Activated T-cell treated with anti-CD3 and anti-CD28 coated beads, Interleukin-2, amount 50 U/mL, for 48 hours (primary cell): ENCODE data around the gene LUM.
"Not testable (repeated sequence)": the region's sequence is repeated elsewhere in the genome, so short reads cannot be mapped to it uniquely, and the experiment has no call there.

Source experiments
- DNase-seq, 2 experiments: peaks; one replicate each; pipeline ENCODE4 v3.0.0-alpha.2; 2020

The LUM gene

DNA sequence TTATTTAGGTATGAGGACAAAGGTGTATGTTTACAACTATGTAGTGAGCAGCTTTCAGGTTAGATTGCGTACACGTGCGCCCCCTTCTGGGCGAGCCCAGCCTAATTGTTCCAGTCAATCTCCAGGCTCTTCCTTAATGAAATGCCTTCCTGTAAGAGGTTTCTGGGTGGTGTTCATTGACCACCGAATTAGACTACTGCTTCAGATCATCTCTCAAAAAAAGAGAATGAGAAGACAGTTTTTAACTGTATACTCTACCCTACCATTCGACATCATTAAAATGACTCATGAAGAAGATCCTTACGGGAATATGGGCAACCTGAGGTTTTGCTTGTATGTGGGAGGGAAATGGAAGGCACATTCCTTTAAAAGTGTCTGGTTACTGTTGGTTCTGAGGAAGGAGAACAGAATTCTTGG is 2.1 kb downstream of the LUM start:
- DNase-seq, result peak; percentile 71 to 73

DNA sequence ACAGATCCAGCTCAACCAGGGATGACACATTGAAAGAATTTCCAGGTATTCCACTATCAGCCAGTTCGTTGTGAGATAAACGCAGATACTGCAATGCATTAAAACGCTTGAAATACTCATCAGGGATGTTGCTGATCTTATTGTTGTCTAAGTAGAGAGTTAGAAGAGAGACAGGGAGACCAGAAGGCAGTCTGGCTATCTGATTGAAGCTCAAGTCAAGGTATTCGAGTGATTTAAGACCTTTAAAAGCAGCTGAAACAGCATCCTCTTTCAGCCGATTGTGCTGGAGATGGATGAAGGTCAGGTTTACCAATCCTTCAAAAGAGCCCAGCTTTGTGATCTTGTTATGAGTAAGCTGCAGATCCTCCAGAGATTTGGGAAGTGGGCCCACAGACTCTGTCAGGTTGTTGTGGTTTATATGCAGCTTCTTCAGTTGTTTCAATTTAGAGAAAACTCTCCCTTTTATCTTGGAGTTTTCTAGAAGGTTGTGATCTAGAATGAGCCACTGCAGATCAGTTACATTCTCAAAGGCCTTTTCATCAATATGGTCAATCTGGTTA is 3.0 kb downstream of the LUM start:
- no peak for DNase-seq

DNA sequence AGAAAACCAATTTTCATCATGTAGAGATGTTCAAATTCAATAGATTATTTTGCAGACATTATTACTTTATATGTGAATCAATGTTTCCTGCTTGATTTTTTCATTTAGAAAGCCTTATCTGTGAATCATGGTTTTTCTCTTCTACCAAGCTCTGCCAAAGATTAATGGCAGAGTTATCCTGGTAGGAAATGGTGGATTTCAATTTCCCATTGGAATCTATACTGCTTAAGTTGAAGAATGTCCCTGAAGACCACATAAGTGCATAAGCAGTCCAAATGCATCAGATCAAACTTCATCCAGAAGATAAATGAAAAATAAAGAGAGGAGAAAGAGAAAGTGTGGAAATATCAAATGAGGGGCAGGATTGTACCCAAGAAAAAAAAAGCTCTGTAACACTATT is 5.0 kb downstream of the LUM start:
- DNase-seq, result no peak

DNA sequence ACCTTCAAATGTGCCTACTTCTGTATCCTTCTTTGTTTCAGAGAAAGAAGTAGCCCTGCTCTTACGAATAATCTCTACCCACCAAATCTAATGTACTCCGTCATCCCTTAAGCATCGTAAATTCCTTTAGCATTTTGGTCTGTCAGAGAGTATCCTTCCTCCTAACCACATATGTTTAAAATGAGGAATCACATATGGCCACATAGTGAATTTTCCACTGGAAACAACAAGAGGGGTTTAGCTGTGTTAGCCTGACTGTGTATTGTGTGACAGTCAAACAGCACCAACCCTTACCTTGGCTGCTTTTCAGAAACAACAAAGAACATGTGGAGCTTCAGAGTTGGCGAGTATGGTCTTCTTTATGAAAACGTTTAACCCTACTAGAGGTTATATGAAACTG is 5.5 kb downstream of the LUM start:
- DNase-seq, result no peak

DNA sequence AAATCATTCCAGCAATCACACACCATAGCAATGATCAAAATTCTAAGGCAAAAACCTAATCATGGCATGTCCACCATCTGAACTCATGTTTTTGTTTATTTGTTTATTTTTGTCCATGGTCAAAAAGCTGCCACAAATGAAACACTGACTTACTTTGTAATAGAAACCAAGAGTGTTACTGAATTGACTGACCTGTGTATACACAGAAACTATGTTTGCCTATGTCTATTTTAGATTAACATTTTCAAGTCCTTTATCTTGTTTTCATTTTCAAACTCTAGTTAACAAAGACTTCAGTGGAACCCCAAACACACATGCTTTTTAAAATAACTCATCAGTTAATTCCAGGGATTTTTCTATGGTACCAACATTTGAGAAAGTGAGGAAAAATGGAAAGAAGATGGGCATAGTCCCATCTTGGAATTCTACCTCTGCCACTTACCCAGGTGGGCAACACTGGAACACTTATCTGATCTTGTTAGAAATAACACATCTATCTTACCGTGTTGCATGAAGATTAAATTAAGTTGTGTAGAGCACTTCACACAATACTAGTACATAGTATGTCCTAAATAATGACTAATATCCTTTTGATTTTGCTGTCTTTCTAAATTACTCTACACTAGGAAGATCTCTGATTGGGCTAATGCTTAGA is 6.4 kb downstream of the LUM start:
- no peak for DNase-seq

DNA sequence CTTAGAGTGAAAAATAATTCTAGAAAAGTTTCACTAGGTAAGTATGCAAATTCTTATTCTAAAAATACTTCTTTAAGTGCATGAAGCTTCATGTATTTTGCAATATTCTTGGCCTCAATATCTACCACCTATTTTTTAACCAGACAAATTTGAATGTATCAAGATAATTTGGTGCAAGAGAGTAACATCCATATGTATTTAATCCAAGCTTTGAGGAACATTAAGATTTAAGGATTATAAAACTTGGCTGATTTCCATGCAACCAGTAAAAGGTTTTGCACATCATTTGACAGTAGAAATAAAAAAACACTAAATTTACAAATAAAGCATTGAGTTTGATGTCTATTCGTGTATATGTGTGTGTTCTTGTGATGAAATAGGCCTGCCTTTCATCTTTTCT is 7.7 kb downstream of the LUM start:
- no peak for DNase-seq

DNA sequence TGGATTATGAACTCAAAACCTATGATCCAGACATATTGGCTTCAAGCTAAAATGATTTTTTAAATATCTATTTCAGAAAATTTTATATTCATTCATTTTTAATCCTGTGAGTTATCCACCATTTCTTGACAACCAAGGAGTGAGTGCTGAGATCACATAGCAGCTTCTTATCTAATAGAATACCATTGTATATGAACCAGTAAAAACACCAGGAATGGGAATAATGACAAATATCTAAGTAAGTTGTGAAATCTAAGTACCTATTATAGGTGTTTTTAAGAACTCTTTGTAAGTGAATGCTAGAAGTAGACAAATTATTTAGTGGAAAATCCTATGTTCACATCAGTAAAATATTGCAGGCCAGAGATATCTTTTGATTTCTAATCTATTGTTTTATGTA is 8.2 kb downstream of the LUM start:
- no peak for DNase-seq

DNA sequence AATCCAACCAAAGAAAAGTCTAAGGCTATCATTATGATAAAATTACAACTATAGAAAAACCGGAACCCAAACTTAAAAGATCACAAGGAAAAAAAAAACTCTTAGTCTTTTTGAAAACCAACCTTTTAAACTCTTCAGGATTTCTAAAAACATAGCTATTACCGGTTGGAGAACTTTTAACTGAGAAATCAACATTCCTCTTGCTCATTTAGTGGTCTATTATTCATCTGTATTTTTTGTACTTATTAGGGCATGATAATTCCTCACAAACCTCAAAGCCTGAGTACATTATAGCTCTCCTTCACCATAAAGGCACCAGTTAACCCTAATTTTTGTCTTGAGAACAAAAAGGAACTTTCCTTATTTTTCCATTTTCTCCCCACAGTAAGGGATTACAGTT is 10.4 kb downstream of the LUM start:
- DNase-seq, result no peak

DNA sequence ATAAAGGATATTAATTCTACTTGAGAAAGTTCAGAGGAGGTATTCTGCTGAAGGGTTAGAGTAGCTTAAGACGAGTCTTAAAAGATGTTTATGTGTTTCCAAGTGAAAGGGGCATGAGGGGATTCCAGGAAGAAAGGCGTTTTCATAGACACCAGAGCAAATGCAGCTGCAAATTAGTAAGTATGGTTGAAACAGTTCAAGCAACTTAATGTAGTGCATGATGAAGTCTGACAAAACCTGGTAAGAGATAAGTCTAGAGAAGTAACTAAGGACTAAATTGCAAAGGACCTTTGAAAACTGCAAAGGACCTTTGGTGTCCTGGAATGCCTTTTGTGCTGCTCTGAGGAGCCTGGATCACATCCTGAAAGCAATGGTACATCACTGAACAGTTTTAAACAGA is 11.5 kb downstream of the LUM start:
- DNase-seq, result no peak

DNA sequence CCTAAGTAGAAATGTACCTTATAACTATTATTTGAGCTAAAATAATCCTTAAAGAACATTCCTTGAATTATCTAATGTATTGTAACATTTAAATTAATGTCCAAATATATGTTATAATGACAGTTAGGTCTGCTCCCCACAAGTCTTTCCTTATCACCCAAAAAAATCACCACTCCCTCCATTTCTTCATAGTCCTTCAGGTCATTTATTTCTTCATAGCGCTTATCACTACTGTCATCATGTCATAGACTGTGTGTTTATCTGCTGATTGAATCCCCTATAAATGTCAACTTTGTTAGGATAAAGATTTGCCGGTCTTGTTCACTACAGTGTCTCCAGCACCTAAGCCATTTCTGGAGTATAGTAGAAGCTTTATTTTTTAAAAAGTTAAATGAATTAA is 12.0 kb downstream of the LUM start:
- no peak for DNase-seq

DNA sequence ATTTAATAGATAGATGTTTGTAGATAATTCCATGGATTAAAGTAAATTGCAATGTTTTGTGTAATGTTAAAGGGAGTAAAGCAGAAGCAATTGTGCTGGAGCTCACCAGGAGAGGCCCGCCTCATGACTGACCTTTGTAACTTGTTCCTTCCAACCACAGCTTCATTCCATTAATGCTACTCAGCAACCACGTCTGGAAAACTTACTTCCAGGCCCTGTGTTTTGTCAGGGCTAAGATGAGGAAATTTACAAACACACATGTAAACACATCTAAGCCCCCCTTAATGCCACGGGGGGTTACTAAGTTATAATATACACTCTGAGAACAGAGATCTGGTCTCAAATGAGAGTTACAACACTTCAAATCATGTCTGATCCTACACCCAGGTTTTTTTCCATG is 12.4 kb downstream of the LUM start:
- no peak for DNase-seq

DNA sequence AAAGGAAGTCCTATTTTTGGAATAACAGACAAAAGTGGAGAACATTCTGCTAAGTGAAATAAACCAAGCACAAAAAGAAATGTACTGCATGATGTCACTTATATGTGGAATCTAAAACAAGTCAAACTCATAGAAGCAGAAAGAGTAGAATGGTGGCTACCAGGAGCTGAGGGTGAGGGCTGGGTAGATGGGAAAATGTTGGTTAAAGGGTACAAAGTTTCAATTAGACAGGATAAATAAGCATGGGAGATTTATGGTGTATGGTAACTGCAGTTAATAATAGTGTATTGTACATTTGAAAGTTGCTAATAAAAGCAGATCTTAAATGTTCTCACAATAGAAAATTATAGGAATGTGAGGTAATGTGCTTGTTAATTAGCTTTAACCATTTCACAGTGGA is 12.8 kb downstream of the LUM start:
- no peak for DNase-seq

DNA sequence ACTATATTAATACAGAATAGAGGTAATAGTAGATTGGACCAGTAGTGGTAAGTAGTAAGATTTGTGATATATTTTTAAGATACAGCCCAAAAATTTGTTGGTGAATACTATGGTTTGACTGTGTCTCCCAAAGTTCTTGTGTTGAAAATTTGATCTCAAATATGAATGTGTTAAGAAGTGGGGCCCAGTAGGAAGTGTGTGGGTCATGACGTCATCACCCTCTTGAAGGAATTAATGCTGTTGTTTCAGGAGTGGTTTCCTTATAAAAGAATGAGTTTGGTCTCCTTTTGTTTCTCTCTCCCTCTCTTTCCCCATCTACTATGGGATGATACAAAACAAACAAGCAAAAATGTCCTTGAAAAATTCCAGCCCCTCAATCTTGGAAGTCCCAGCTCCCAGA is 16.3 kb downstream of the LUM start:
- no peak for DNase-seq

DNA sequence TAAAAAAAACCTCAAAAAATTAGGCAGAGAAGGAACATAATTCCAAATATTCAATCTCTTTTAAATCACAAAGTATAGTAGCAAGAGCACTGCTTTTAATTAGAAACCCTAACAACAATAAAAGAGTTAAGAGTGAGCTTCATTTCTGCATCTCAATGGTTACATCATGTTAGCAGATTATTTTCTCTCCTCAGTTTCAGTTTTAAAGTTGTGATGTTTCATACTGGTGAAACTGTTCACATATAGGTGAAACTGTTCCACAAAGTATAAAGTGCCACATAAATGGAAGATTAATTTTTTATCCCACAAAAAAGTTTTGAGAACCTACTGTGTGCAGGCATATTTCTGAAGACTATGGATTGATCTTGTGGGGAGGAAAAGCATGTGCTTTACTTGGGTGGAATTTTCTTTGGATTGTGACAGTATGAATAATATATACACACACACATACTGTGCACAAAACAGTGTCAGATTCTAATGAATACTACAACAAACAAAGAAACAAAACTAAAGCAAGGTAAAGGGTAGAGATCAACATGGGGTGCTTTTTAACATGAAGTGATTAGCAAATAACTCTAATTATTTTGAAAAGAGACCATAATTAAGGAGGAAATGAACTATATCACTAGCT is 17.1 kb downstream of the LUM start:
- DNase-seq, result no peak

DNA sequence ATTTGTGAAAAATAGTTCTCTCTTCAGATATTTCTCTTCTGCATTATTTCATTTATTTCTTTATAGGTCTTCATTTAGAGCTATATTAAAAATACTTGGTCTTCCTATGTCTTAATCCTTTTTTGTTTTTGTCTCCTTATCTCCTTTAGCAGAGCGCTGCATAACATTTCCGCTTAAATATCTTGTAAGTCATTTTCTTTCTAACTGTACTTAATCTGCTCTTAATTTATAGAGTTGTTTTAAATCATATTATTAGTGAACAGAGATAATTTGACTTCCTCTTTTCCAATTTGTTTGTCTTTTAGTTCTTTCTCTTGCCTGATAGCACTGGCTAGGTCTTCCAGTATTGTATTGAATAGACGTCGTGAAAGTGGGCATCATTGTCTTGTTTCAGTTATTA is 18.0 kb downstream of the LUM start:
- no peak for DNase-seq

DNA sequence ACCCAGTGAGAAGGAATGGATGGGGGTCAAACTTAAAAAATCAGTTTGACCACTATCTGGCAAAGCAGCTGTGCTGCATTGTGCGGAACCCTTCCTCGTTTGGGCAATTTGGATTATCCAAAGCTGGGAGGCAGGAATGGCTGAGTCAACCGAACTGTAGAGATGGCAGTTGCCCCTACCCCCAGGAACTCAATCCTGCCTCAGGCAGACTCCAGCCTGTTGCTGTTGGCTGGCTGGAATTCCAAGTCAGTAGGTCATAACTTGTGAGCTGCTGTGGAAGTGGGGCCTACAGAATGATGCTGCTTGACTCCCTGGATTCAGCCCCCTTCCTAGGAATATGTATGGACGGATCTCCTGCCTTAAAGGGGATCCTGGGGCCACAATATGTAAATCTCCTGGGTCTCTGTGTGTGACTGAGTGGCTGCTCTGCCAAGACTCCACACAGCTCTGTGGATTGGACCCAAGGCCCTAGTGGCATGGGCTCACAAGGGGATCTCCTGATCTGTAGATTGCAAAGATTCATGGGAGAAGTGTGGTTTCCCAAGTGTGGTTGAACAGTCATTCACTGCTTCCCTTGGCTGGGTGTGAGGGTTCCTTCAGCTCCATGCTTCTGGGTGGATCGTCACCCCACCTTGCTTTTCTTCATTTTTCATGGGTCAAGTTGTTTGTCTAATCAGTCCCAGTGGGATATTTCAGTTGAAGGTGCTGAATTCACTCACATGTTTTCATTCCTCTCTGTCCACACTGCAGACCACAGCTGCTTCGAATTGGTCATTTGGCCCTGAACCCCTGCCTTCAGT is 19.2 kb downstream of the LUM start:
- DNase-seq, result no peak

DNA sequence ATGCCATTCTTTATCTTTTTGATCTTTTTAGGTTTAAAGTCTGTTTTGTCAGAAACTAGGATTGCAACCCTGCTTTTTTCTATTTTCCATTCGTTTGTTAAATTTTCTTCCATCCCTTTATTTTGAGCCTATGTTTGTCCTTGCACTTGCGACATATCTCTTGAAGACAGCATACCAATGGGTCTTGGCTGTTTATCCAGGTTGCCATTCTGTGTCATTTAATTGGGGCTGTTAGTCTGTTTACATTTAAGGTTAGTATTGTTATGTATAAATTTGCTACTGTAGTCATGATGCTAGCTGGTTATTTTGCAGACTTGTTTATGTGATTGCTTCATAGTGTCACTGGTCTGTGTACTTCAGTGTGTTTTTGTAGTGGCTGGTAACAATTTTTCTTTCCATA is 21.3 kb downstream of the LUM start:
- not testable (repeated sequence) for DNase-seq

DNA sequence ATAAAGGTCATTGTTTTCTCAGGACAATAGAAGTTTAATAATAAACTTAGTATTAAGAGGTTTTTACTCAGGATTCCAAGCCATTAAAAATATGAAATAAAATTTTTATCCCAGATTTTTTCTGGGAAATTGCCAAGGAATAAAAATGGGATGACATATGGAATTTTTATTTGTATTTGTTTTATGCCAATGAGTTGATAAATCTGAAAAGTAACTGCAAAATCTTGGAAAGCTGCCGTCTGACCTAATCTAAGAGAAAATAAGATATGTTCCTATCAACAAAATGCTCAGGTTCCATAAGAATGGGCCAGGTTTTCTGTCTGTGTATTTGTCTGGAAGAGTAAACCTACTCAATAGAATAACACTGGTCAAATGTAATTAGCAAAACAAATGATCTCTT is 31.3 kb downstream of the LUM start:
- DNase-seq, result no peak

DNA sequence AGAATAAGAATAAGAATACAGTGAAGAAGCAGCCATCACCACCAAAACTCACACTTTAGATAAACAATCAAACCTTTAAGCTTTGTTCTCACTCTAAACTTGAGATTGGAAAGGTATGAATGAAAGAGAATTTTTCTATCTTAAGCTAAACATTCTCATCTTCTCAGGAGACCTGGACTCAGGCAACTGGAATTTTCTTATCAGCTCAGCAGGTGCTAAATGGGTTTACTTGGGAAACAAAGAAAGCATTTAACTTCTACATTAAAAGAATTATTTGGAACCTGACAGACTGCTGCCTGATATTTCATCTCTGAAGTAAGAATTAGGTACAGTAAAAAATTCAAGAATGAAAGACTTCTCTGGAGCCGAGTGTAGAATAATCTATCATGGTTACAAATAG is 32.8 kb downstream of the LUM start:
- DNase-seq, result no peak

DNA sequence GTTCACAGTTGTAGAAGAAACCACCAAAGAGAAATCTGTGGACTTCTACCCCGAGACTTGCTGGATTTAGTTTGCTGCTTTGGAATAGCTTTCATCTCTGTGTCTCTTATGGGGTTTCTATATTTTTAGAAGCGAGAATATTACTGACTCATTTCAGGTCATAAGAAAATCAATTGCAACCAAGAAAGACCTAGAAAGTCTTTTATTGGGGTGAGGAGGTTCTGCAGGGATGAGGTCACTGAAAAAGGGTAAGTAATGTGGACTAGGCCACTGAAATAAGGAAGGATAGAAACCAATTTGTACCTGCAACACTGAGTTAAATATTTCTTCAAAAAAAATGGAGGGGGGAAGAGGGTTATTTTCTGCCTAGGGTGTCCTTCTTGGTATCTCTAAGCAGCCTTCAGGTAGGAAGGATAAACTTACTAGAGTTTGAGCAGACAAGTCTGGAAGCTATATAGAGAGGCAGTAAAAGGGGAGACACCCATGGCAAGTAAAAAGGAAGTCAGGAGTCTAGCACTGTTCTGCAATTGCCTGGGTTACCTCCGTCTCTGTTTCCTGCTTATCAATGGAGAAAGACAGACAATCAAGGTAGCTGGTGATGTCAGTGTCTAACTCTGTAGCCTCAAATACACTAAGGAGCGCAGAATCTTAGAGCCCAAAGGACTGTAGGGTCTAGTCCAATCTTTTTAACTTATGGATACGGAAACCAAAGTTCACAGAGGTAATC is 33.9 kb downstream of the LUM start:
- no peak for DNase-seq

DNA sequence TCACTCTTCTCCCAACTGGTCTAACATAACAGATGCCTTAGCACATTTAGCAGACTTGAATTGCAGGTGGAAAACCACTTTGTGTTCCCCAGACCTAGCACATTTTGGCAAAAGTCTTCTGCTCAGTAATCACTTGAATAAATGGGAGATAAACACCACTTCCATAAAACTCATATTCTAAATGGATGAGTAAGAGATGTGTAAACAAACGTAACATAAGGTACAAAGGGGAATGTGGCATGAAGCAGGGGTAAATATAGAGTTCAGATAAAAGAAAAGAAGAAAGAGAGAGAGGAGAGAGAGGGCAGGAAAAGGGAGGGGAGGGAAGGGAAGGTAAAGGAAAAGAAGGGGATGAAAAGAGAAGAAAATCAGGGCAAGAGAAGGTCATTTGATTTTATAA is 36.4 kb downstream of the LUM start:
- DNase-seq, result no peak

DNA sequence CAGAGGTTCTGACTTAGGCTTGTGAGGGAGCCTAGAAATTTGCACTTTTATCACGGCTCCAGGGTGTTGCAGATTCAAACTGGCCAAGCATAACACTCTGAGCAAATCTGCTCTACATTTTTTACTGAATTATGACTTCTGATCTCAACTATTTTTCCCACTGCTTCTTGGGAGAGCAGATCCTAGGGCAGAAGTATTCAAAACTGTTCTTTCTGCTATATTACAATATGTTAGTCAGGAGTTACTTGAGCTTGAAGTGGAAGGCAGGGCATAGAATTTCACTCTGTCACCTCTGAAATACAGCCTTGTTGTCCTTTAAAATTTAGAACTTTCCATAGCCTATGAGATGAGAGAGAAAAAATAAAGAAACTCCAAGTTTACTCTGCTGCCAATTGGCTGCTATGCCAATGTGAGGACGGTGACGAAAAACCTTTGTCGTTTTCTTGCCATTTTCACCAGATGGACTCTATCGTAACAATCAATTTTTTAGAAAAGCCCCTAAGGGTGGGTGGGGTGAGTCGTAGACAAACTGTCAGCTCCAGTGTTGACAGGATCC is 37.1 kb downstream of the LUM start:
- no peak for DNase-seq

DNA sequence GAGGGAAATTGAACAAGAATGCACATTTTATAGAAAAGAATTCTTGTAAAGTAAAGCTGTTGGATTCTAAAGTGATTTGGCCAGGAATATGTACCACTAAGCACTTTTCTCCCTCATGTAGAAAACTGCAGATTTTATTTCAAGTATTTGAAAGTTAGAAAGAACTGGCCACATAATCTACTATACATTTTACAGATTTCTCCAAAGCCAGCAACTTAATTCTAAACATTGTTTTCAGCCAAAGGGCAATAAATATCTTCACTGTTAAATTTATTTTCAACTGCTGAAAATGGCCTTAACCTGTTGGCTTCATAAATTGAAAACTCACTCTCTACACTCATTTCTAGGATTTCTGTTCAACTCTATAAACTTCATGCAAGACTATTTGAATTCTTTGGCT is 37.9 kb downstream of the LUM start:
- no peak for DNase-seq
